HepG2 (cell line): ENCODE results near the gene HENMT1. TPM values are rescaled to one million over a fixed set of nuclear protein-coding genes. Genes with fewer than 3 reads are reported as not detected.

Experiments used
- ATF1 ChIP-seq: IDR thresholded peaks from 2 replicates; pipeline ENCODE4 v1.6.1; 2016; ENCODE audit warnings: mild to moderate bottlenecking, control low read depth
- CHD2 ChIP-seq: IDR thresholded peaks from 2 replicates; pipeline ENCODE4 v1.6.1; 2011; ENCODE audit warnings: low read depth, low read length, improper control_type of control experiment
- KAT8 ChIP-seq: IDR thresholded peaks from 2 replicates; pipeline ENCODE4 v1.6.1; 2016; ENCODE audit warnings: missing genetic modification reagents, missing compliant biosample characterization
- KDM2A ChIP-seq: sonication (generic); formaldehyde crosslinking; IDR thresholded peaks from 2 replicates; pipeline ENCODE4 v1.4.0; 2020; ENCODE audit warnings: low read depth, missing genetic modification reagents, borderline replicate concordance
- MYPOP ChIP-seq: sonication (generic); formaldehyde crosslinking; IDR thresholded peaks from 2 replicates; pipeline ENCODE4 v1.8.1; 2023; ENCODE audit warnings: mild to moderate bottlenecking, moderate library complexity, missing genetic modification reagents
- NCOA2 ChIP-seq: sonication (generic); formaldehyde crosslinking; IDR thresholded peaks from 2 replicates; pipeline ENCODE4 v1.8.0; 2022; ENCODE audit warnings: inconsistent platforms
- PRPF4 ChIP-seq: fragments of 200-400 bp; formaldehyde crosslinking; IDR thresholded peaks from 2 replicates; pipeline ENCODE4 v1.6.1; 2016; ENCODE audit warnings: low read length, low read depth; ENCODE audit not compliant: poor library complexity, severe bottlenecking
- SNRNP70 ChIP-seq: fragments of 200-400 bp; formaldehyde crosslinking; IDR thresholded peaks from 2 replicates; pipeline ENCODE4 v1.6.1; 2017; ENCODE audit warnings: mild to moderate bottlenecking, low read depth, low read length, moderate library complexity
- THAP7 ChIP-seq: sonication (generic); formaldehyde crosslinking; IDR thresholded peaks from 2 replicates; pipeline ENCODE4 v1.8.1; 2023; ENCODE audit warnings: mild to moderate bottlenecking, missing genetic modification reagents
- THYN1 ChIP-seq: sonication (generic); formaldehyde crosslinking; IDR thresholded peaks from 2 replicates; pipeline ENCODE4 v1.8.1; 2023; ENCODE audit warnings: low read depth, mild to moderate bottlenecking, moderate library complexity, missing genetic modification reagents, borderline replicate concordance
- ZBTB8A ChIP-seq: sonication (generic); formaldehyde crosslinking; IDR thresholded peaks from 2 replicates; pipeline ENCODE4 v1.4.0; 2020; ENCODE audit warnings: mild to moderate bottlenecking, low read depth, missing genetic modification reagents, borderline replicate concordance
- ZFP36L2 ChIP-seq: sonication (generic); formaldehyde crosslinking; IDR thresholded peaks from 2 replicates; pipeline ENCODE4 v1.4.0; 2020; ENCODE audit warnings: missing genetic modification reagents
- ZNF121 ChIP-seq: sonication (generic); formaldehyde crosslinking; IDR thresholded peaks from 2 replicates; pipeline ENCODE4 v1.5.0; 2020; ENCODE audit warnings: mild to moderate bottlenecking, missing genetic modification reagents
- ZNF224 ChIP-seq: sonication (generic); formaldehyde crosslinking; IDR thresholded peaks from 2 replicates; pipeline ENCODE4 v1.5.0; 2020; ENCODE audit warnings: mild to moderate bottlenecking, missing genetic modification reagents
- ZNF232 ChIP-seq: sonication (generic); formaldehyde crosslinking; IDR thresholded peaks from 2 replicates; pipeline ENCODE4 v1.4.0; 2020; ENCODE audit warnings: missing genetic modification reagents, borderline replicate concordance
- ZNF329 ChIP-seq: sonication (generic); formaldehyde crosslinking; IDR thresholded peaks from 2 replicates; pipeline ENCODE4 v1.9.0; 2021; ENCODE audit warnings: low read depth, mild to moderate bottlenecking, missing genetic modification reagents
- ZNF350 ChIP-seq: sonication (generic); formaldehyde crosslinking; IDR thresholded peaks from 2 replicates; pipeline ENCODE4 v1.4.0; 2020; ENCODE audit warnings: mild to moderate bottlenecking, low read depth, missing genetic modification reagents, borderline replicate concordance
- ZNF367 ChIP-seq: sonication (generic); formaldehyde crosslinking; IDR thresholded peaks from 2 replicates; pipeline ENCODE4 v1.4.0; 2020; ENCODE audit warnings: missing genetic modification reagents, borderline replicate concordance
- ZNF446 ChIP-seq: sonication (generic); formaldehyde crosslinking; IDR thresholded peaks from 2 replicates; pipeline ENCODE4 v1.5.0; 2020; ENCODE audit warnings: mild to moderate bottlenecking, missing genetic modification reagents
- ZNF891 ChIP-seq: sonication (generic); formaldehyde crosslinking; IDR thresholded peaks from 2 replicates; pipeline ENCODE4 v1.5.0; 2020; ENCODE audit warnings: mild to moderate bottlenecking, missing genetic modification reagents
- polyA plus RNA-seq, 8 experiments: library from polyadenylated mRNA; depleted of rRNA in 3 of 8; stranded (reverse) in 7 of 8; unstranded in 1 of 8; fragments of >200 nt; fragmentation: Illumina TruSeq in 4 of 8; extraction: Trizol in 4 of 8; gene quantifications; 2 replicates each; pipeline versions ENCODE4 v1.2.1 to v1.2.3, GENCODE V29; 2011 to 2016; ENCODE audit warnings: low read depth in 4 of 8, missing spikeins in 1 of 8, mixed read lengths in 1 of 8; ENCODE audit not compliant: insufficient read depth in 1 of 8
- total RNA-seq, 5 experiments: library from RNA; depleted of rRNA; stranded (reverse); fragments of >200 nt; fragmentation: Illumina TruSeq; extraction: Trizol; gene quantifications; 2 replicates each; pipeline ENCODE4 v1.2.3, GENCODE V29; 2016; ENCODE audit warnings: low read depth in 1 of 5
- TF ChIP-seq, protein P1 (sequence below): sonication (generic); formaldehyde crosslinking; IDR thresholded peaks from 2 replicates; pipeline ENCODE4 v1.8.1; 2022; ENCODE audit warnings: mild to moderate bottlenecking, missing genetic modification reagents
- TF ChIP-seq, protein P2 (sequence below): sonication (generic); formaldehyde crosslinking; IDR thresholded peaks from 2 replicates; pipeline ENCODE4; 2020; ENCODE audit warnings: missing genetic modification reagents, mild to moderate bottlenecking, borderline replicate concordance

HENMT1 gene
- total and polyA plus RNA-seq, 2 of the 13 experiments (the other 11 are each of a cell fraction or from before 2014, with no cell fraction given), result not detected

GRCh38 chr1:108691942-108692723 lies 31.2 kb upstream of the HENMT1 start, which contains the start of gene PRPF38B (continued):
- TF ChIP-seq KAT8, result peak; percentile 92
- TF ChIP-seq ZNF121 (CRISPR knock-in tag), result no peak
- peak; percentile 7; the same call in 1 of the 2 replicates for TF ChIP-seq NCOA2
- TF ChIP-seq, protein P1, sequence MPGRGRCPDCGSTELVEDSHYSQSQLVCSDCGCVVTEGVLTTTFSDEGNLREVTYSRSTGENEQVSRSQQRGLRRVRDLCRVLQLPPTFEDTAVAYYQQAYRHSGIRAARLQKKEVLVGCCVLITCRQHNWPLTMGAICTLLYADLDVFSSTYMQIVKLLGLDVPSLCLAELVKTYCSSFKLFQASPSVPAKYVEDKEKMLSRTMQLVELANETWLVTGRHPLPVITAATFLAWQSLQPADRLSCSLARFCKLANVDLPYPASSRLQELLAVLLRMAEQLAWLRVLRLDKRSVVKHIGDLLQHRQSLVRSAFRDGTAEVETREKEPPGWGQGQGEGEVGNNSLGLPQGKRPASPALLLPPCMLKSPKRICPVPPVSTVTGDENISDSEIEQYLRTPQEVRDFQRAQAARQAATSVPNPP (CRISPR knock-in tag), result 0 out of 2 replicates have a peak, but pooled peaks have one; percentile 55
- no peak for TF ChIP-seq ZNF891 (CRISPR knock-in tag)
- no peak for TF ChIP-seq ZNF329 (CRISPR knock-in tag)
- 0 out of 2 replicates have a peak, but pooled peaks have one; percentile 25 for TF ChIP-seq ZNF446 (CRISPR knock-in tag)
- peak; percentile 82; the same call in 1 of the 2 replicates for TF ChIP-seq KDM2A (CRISPR knock-in tag)
- TF ChIP-seq, protein P2, sequence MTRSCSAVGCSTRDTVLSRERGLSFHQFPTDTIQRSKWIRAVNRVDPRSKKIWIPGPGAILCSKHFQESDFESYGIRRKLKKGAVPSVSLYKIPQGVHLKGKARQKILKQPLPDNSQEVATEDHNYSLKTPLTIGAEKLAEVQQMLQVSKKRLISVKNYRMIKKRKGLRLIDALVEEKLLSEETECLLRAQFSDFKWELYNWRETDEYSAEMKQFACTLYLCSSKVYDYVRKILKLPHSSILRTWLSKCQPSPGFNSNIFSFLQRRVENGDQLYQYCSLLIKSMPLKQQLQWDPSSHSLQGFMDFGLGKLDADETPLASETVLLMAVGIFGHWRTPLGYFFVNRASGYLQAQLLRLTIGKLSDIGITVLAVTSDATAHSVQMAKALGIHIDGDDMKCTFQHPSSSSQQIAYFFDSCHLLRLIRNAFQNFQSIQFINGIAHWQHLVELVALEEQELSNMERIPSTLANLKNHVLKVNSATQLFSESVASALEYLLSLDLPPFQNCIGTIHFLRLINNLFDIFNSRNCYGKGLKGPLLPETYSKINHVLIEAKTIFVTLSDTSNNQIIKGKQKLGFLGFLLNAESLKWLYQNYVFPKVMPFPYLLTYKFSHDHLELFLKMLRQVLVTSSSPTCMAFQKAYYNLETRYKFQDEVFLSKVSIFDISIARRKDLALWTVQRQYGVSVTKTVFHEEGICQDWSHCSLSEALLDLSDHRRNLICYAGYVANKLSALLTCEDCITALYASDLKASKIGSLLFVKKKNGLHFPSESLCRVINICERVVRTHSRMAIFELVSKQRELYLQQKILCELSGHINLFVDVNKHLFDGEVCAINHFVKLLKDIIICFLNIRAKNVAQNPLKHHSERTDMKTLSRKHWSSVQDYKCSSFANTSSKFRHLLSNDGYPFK (CRISPR knock-in tag), result peak; percentile 94; the same call in 1 of the 2 replicates
- TF ChIP-seq ZBTB8A (CRISPR knock-in tag), result no peak
- no peak for TF ChIP-seq ZFP36L2 (CRISPR knock-in tag)
- TF ChIP-seq MYPOP (CRISPR knock-in tag), result peak; percentile 54
- peak; percentile 93 for TF ChIP-seq ATF1 (CRISPR knock-in tag)
- TF ChIP-seq ZNF367, result no peak
- TF ChIP-seq THYN1 (CRISPR knock-in tag), result no peak
- TF ChIP-seq THAP7 (CRISPR knock-in tag), result no peak
- peak; percentile 86 for TF ChIP-seq ZNF350 (CRISPR knock-in tag)
- no peak for TF ChIP-seq SNRNP70
- TF ChIP-seq PRPF4, result no peak
- peak; percentile 91 for TF ChIP-seq ZNF224 (CRISPR knock-in tag)
- TF ChIP-seq ZNF232 (CRISPR knock-in tag), result no peak; the same call in none of the 2 replicates
- peak; percentile 75 for TF ChIP-seq CHD2
